ENCODE data around the gene EHMT1. TPM values are rescaled to one million over a fixed set of nuclear protein-coding genes. Genes with fewer than 3 reads are reported as not detected.
A peak's percentile ranks its signal among the peaks of the same experiment; 100 is the strongest.
"Not testable (repeated sequence)": the region's sequence is repeated elsewhere in the genome, so short reads cannot be mapped to it uniquely, and the experiment has no call there.

The EHMT1 gene
- total RNA-seq, 1 donor from 2014 or later = 27.3 TPM

DNA sequence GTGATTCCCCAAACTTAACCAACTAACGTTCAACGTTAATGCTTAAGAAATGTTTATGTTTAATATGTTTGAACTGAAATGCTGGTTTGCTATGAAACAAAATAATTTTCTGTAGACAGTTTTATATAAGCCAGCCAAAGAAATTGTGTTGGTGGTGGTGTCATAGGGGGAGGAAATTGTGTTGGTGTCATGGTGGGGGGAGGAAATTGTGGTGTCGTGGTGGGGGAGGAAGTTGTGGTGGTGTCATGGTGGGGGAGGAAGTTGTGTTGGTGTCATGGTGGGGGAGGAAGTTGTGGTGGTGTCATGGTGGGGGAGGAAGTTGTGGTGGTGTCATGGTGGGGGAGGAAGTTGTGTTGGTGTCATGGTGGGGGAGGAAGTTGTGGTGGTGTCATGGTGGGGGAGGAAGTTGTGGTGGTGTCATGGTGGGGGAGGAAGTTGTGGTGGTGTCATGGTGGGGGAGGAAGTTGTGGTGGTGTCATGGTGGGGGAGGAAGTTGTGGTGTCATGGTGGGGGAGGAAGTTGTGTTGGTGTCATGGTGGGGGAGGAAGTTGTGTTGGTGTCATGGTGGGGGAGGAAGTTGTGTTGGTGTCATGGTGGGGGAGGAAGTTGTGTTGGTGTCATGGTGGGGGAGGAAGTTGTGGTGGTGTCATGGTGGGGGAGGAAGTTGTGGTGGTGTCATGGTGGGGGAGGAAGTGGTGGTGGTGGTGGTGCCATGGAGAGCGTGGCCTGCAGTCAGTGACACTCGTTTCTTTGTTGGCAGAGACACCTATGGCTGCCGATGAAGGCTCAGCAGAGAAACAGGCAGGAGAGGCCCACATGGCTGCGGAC, 97.3 kb downstream of the EHMT1 start:
- not testable (repeated sequence) for DNase-seq (ENCODE audit: low read depth)

DNA sequence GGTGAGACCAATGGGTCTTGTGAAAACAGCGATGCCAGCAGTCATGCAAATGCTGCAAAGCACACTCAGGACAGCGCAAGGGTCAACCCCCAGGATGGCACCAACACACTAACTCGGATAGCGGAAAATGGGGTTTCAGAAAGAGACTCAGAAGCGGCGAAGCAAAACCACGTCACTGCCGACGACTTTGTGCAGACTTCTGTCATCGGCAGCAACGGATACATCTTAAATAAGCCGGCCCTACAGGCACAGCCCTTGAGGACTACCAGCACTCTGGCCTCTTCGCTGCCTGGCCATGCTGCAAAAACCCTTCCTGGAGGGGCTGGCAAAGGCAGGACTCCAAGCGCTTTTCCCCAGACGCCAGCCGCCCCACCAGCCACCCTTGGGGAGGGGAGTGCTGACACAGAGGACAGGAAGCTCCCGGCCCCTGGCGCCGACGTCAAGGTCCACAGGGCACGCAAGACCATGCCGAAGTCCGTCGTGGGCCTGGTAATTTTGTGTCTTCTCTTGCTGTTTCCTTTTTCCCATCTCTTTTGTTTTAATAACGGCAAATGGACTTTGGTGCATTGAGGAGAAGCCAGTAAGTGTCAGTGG, 98.0 kb downstream of the EHMT1 start:
- DNase-seq (ENCODE audit: low read depth) = no peak

DNA sequence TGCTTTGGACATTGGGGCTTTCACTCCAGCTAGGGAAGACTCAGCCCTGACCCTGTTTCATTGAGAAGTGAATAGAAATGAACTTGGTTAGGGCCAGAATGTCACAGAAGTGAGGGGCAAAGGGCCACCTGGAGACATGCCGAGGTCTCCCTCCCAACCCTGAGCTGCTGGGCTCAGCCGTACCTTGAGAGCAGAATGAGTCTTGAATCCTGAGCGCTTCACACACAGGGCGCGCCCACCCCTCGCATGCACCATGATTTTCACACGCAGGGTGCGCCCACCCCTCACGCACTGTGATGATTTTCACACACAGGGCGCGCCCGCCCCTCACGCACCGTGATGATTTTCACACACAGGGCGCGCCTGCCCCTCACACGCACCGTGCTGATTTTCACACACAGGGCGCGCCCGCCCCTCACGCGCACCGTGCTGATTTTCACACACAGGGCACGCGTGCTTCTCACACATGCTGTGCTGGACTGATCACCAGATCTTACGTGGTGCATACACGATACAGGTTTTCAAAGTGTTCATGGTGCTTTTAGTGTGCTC, 99.0 kb downstream of the EHMT1 start:
- DNase-seq (ENCODE audit: low read depth) = no peak

DNA sequence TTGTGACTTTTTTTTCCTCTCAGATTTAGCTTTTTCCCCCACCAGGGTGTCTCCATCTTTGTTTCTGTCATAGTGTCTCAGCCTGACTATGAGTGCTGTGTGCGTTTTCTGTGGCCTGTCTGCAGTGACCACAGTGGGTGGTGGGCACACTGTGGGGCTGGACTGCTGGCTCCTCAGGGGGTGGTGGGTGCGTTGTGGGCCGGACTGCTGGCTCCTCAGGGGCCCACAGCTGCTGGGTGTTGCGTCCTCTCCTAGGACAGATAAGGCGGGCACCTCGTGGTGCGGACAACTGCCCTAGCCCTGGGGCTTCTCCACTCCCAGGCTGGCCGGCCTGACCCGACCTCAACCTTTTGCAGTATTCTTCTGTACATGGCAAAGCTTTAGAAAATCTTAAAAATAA, 100.4 kb downstream of the EHMT1 start:
- DNase-seq (ENCODE audit: low read depth) = no peak

DNA sequence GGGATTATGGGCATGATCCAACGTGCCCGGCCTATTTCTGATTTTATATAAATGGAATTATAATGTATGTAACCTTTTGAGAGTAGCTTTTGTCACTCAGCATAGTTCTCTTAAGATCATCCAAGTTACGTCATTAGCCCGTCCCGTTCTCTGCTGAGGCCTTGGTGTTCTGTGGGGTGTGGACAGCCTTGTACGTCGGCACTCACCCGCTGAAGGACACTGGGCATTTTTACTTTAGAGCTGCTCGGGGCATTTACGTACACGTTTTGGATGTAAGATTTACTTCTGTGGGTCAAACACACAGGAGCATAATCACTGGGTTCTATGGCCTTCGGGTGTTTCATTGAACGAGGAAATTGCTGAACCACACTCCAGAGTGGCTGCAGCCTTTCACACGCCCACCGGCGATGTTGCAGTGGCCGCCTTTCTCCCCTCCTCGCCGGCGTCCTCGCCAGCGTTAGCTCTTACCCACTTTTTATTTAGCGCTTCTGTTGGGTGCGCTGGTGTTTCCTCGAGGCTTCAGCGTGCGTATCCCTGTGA, 101.8 kb downstream of the EHMT1 start:
- no peak for DNase-seq (ENCODE audit: low read depth)

DNA sequence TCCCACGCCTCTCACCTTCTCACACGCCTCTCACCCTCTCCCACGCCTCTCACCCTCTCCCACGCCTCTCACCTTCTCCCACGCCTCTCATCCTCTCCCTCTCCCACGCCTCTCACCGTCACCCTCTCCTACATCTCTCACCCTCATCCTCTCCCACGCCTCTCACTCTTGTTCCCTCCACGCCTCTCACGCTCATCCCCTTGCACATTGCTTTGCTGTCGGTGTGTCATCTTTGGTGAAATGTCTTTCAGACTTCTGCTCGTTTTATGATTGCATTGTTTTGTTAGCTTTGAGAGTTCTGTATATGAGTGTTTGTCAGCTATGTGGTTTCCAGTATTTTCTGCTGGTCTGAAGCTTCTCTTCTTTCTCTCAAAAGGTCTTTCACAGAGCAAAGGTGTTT, 102.7 kb downstream of the EHMT1 start:
- DNase-seq (ENCODE audit: low read depth) = no peak

DNA sequence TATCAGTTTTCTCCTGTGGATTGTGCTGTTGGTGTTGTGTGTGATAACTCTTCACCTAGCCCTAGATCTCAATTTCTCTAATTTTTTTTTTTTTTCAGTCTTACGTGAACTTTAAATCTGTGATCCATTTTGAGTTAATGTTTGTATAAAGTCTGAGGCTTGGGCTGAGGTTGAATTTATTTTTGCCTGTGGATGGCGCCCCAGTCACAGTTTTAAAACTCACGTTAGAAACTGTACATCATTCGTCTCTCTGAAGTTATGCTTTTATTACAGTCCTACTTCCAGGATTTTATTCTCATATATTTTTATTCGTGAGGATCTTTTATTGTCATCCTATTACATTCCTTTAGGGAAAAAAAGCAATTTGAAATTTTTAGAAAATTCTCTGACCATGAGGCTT, 103.1 kb downstream of the EHMT1 start:
- DNase-seq (ENCODE audit: low read depth) = no peak

DNA sequence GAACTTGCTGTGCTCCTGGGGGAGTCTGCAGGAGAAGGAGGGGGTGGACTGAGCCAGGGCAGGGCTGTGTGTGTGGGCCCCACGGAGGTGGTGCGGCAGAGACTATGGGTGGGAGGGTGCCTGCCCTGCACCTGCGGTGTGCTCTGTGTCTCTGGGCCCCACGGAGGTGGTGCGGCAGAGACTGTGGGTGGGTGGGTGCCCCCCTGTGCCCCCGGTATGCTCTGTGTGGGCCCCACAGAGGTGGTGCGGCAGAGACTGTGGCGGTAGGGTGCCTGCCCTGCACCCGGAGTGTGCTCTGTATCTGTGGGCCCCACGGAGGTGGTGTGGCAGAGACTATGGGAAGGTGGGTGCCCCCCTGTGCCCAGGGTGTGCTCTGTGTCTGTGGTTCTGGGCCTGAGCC, 103.7 kb downstream of the EHMT1 start:
- no peak for DNase-seq (ENCODE audit: low read depth)

DNA sequence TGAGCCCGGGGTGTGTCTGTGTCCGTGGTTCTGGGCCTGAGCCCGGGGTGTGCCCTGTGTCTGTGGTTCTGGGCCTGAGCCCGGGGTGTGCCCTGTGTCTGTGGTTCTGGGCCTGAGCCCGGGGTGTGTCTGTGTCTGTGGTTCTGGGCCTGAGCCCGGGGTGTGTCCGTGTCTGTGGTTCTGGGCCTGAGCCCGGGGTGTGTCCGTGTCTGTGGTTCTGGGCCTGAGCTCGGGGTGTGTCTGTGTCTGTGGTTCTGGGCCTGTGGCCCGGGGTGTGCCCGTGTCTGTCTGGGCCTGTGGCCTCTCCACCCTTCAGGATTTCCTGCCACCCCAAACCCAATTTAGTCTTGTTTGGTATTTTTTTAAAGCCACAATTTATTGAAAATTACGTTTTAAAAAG, 104.6 kb downstream of the EHMT1 start:
- DNase-seq (ENCODE audit: low read depth) = peak; percentile 30

DNA sequence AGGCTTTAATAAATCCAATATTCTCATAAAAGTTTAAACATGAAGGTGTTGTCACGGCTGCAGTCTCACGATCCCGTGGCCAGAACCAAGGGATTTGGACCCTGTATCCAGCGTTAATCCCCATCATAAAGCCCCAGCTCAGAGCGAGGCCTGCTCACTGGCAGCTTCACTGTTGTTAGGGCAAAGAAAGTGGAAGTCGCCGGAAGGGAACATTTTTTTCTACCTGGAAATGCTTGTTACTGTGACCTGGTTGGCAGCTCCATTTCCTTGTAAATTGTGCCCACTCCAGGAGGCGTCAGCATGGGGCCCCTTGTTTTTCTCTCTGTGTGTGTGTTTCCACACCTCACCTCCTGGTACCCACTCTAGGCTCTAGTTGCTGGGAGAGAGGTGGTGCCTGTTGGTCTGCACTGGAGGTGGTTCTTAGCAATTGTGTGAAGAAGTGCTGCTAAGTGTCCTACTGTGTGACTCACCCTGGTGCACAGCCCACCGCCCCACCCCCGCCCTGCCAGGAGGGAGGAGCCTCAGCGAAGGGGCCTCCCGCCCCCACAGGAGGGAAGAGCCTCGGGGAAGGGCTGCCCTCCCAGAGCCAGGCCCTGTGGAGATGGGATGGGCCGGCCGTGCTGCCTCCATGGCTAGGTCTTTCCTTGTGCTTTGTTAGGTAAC, 105.1 kb downstream of the EHMT1 start:
- no peak for DNase-seq (ENCODE audit: low read depth)

DNA sequence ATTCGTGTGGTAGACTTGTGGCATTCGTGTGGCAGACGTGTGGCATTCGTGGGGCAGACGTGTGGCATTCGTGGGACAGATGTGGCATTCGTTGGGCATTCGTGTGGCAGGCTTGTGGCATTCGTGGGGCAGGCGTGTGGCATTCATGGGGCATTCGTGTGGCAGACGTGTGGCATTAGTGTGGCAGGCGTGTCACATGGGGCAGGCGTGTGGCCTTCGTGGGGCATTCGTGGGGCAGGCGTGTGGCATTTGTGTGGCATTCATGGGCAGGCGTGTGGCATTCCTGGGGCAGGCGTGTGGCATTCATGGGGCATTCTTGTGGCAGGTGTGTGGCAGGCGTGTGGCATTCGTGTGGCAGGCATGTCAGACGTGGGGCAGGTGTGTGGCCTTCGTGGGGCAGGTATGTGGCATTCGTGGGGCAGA, 106.0 kb downstream of the EHMT1 start:
- no peak for DNase-seq (ENCODE audit: low read depth)

DNA sequence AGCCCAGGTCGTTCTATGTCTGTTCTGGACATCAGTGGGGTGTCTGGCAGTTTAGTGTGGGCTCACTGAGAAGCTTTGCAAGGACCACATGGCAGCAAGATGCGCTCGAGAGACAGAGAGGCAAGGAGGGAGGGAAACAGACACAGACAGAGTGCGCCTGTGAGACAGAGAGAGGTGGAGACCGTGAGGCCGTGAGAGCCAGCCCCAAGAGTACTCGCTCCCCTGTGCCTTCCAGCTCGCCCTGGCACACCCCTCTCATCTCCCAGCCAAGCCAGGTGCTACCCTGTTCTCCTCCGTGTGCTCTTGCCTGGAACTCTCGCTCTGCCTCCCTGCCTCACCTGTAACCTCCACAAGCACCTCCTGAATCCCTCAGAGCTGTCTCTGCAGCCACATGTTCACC, 106.8 kb downstream of the EHMT1 start:
- DNase-seq (ENCODE audit: low read depth) = no peak

DNA sequence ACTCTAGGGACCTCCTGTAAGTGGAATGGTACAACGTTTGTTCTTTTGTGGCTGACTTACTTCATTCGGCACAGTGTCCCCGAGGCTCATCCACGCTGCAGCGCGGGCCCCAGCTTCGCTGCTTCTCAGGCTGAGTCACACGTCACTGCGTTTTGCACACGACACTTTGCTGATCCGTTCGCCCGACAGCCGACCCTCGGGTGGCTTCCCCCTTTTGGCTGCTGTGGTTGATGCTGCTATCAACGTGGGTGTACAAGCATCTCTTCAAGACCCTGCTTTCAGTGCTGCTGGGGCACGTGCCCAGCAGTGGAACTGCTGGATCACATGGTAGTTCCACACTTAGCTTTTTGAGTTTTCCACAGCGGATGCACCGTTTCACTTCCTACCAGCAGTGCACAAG, 107.5 kb downstream of the EHMT1 start:
- not testable (repeated sequence) for DNase-seq (ENCODE audit: low read depth)

DNA sequence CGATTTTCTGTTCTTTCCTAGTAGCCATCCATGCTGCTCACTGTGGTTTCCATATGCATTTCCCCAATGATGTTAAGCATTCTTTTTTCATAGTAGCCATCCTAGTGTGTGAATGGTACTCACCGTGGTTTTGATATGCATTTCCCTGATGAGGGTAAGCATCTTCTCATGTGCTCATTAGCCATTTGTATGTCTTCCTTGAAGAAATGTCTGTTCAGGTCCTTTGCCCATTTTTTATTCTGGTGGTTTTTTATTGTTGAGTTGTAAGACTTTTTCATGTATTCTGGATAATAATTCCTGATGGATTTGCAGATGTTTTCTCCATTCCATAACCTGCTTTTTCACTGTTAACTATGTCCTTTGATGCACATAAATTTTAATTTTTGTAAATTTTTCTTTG, 108.0 kb downstream of the EHMT1 start:
- DNase-seq (ENCODE audit: low read depth) = no peak

DNA sequence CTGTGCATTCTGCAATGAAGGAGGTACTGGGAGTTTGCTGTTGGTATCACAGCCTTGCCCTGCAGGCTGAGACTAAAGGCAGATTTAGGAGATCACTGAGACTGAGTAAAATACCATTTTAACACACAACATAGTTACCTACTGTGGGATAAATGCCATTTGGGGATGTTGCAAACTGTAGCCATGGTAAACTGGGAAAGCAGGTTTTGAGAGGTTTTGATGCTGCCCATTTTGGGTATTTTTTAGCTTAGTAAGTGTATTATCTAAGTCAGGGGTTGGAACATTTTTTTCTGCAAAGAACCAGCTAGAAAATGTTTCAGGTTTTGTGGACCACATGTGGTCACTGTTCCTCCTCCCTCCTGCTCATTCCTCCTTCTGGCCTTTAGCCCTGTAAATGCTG, 108.9 kb downstream of the EHMT1 start:
- DNase-seq (ENCODE audit: low read depth) = no peak

DNA sequence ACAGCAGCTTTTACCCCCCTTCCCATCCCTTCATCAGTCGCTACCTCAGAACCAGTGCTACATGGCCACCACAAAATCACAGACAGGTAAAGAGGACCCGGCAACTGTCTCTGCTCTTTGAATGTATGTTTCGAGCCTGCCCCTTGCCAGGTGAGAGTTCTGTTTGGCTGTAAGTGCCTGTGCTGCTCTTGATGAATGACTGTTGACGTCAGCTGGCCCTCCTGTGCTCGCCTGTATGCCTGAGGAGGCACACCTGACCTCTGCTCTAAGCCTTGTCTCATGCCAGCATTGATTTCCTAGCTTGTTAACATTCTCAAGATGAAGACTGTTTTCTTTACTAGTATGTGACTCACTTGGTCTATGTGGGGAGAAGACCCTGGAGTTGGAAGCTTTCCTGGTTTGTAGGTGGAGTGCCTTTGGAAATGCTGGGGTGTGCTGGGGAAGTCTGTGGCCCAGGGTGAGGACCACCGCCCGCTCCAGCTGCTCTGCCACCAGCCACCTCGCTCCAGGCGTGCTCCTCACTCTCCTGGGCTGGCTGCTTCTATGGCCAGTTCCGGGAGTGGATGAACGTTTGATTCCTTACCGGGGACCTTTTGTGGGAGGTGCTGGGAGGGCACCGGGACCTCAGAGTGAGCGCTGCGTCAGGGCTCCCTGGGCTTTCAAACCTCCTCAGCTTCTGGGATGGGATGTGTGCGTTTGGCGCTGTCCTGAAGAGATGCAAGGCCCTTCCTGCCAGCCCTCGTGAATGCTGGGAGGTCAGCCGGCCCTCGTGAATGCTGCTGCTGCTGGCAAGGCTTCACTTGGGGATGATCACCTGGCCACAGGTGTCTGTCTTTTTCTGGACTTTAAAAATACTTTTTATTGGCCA, 109.9 kb downstream of the EHMT1 start:
- no peak for DNase-seq (ENCODE audit: low read depth)

DNA sequence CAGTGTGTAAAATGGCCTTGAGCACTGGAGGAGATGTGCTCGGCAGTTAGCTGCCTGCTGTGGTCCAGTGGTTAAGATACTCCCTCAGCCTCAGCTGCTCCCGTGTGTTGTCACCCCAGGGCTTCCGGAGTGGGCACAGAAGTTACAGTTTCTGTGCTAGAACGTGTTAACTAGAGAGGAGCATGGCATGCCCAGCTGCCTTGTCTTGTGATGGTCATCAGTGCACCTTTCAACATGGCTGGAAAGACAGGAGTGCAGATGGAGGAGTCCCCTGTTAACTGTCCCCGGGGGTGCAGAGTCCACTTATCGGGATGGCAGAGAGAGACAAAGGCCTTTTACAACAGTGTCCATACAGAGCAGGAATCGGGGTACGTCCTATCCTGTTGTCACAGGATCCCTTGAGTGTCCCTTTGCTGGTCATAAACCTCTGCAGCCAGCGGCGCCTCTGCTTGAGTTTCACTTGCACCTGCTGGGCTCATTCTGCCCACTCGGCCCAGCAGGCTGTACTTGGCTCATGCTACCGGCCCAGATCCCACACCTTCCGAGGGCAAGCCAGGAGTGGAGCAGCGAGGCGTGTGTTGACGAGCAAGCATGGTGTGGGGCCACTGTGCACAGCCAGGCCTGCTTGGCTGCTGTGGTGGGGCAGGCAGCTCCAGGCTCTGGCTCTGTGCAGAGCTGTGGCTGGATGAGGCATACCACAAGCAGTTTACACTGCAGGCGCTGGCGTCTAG, 112.6 kb downstream of the EHMT1 start:
- no peak for DNase-seq (ENCODE audit: low read depth)

DNA sequence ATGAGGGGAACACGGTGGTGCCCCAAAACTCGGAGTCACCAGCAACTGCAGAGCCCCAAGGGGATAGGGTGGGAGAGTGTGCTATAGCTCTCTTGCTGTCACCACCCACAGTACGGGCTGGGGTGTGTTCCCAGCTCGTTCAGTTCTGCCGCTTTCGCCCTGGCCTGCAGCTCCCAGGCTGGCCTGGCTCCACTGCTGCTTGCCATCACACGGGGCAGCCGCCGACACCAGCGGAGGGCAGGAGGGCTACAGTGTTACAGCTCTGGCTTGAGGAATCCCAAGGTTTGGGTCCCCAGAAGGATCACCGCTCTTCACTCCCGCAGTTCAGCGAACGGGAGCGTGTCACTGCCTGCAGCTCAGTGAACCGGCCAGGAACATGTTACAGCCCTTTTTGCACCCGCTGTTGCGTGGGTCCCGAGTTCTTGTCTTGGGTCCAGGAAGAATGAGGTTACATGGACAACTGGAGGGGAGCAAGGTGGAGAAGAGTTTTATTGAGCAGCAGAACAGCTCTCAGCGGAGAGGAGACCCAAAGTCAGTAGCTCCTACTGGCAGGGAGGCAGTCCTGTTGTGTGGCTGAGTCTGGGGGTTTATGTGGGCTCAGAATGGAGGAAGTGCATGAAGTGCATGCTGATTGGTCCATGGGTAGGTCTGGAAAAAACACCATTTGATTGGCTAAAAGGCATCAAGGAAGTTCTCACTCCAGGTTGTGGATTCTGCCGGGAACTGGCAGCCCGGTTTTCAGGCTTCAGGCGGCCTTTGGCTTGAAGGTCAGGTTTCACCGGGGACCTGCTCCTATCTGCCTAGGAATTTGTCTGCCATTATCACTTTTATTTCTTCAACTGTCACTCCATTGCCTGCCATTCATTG, 113.4 kb downstream of the EHMT1 start:
- no peak for DNase-seq (ENCODE audit: low read depth)

DNA sequence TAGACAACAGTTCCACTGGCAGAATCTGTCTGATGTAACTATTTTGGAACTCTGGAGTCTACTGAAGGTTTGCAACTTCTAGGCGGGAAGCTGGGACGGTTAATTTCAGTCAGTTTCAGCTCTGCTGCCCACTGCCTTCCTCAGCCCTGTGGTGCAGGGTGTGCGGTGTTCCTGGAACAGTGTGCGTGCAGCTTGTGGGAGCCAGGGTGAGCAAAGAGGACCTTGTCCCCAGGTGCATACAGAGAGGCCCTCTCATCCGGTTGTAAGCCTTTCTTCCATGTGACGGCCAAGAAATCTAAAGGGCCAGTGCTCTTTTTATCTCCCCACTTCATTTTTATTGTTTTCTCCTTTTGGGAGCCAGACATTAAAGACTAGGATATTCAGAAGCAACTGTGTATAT, 114.6 kb downstream of the EHMT1 start:
- no peak for DNase-seq (ENCODE audit: low read depth)

Measured in myocyte (in vitro differentiated cells).